MM.1S (cell line): ENCODE results near the gene PSMC4.

Experiments used
- CTCF ChIP-seq: fragments of 300-600 bp; sonication (generic); IDR thresholded peaks from 2 replicates; pipeline ENCODE4 v1.5.1; 2016; ENCODE audit warnings: antibody characterized with exemption, low read length, mixed read lengths
- EZH2 ChIP-seq: fragments of 300-600 bp; sonication (generic); optimal IDR thresholded peaks from 2 replicates; pipeline ENCODE3; 2017; ENCODE audit warnings: low read depth, mild to moderate bottlenecking, antibody characterized with exemption, low read length, mixed read lengths
- EZH2phosphoT487 ChIP-seq: fragments of 300-600 bp; sonication (generic); IDR thresholded peaks from 2 replicates; pipeline ENCODE4 v1.6.1; 2018; ENCODE audit warnings: antibody characterized with exemption, low read length

GRCh38 chr19:40005691-40006272 is 34.8 kb downstream of the PSMC4 start:
- TF ChIP-seq CTCF = no peak
- no peak for TF ChIP-seq EZH2
- no peak for TF ChIP-seq EZH2phosphoT487
